ENCODE results near the gene SEC14L6. TPM values are rescaled to one million over a fixed set of nuclear protein-coding genes. Genes with fewer than 3 reads are reported as not detected.
"Not testable (repeated sequence)": the region's sequence is repeated elsewhere in the genome, so short reads cannot be mapped to it uniquely, and the experiment has no call there.

The SEC14L6 gene
- total RNA-seq, 1 donor from 2014 or later: not detected

- H3K4me3 Mint-ChIP-seq (ENCODE audit: unreplicated experiment): no peak overlapping the region
- no peaks in the 10 kb centered on the region for H3K9me3 Mint-ChIP-seq (ENCODE audit: unreplicated experiment)
- H3K4me1 Mint-ChIP-seq (ENCODE audit: low read depth, unreplicated experiment): peaks cover 3% of the 10 kb centered on the region
- no peaks in the 10 kb centered on the region for H3K36me3 Mint-ChIP-seq (ENCODE audit: unreplicated experiment)
- no peak overlapping the region for H3K27ac Mint-ChIP-seq (ENCODE audit: unreplicated experiment)
- H3K27me3 Mint-ChIP-seq (ENCODE audit: unreplicated experiment): peaks cover 5% of the 10 kb centered on the region
- TF ChIP-seq, protein P1, sequence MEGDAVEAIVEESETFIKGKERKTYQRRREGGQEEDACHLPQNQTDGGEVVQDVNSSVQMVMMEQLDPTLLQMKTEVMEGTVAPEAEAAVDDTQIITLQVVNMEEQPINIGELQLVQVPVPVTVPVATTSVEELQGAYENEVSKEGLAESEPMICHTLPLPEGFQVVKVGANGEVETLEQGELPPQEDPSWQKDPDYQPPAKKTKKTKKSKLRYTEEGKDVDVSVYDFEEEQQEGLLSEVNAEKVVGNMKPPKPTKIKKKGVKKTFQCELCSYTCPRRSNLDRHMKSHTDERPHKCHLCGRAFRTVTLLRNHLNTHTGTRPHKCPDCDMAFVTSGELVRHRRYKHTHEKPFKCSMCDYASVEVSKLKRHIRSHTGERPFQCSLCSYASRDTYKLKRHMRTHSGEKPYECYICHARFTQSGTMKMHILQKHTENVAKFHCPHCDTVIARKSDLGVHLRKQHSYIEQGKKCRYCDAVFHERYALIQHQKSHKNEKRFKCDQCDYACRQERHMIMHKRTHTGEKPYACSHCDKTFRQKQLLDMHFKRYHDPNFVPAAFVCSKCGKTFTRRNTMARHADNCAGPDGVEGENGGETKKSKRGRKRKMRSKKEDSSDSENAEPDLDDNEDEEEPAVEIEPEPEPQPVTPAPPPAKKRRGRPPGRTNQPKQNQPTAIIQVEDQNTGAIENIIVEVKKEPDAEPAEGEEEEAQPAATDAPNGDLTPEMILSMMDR (IDR thresholded peaks at IDR 0.05; ENCODE audit: partially characterized antibody, unreplicated experiment): no peak
- DNase-seq: no peak
Observed at GRCh38 chr22:30568137-30568805, 21.7 kb upstream of the SEC14L6 start.

DNA sequence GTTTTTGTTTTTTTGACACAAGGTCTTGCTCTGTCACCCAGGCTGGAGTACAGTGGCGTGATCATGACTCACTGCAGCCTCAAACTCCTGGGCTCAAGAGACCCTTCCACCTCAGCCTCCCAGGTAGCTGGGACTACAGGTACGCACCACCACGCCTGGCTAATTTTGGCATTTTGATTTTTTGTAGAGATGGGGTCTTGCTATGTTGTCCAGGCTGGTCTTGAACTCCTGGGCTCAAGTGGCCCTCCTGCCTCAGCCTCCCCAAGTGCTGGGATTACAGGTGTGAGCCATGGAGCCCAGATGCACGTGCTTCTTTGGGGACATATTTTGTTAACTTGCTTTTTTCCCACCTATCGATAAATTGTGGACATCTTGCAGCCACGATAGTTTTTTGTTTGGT is 20.7 kb upstream of the SEC14L6 start:
- H3K4me1 Mint-ChIP-seq (ENCODE audit: low read depth, unreplicated experiment); DNase-seq; H3K27ac Mint-ChIP-seq (ENCODE audit: unreplicated experiment); H3K4me3 Mint-ChIP-seq (ENCODE audit: unreplicated experiment); H3K9me3 Mint-ChIP-seq (ENCODE audit: unreplicated experiment); H3K27me3 Mint-ChIP-seq (ENCODE audit: unreplicated experiment); H3K36me3 Mint-ChIP-seq (ENCODE audit: unreplicated experiment): not testable (repeated sequence)

- peaks cover 2% of the 10 kb centered on the region for H3K4me1 Mint-ChIP-seq (ENCODE audit: low read depth, unreplicated experiment)
- DNase-seq: no peak
- peaks cover 2% of the 10 kb centered on the region for H3K27me3 Mint-ChIP-seq (ENCODE audit: unreplicated experiment)
- H3K36me3 Mint-ChIP-seq (ENCODE audit: unreplicated experiment): no peaks in the 10 kb centered on the region
- TF ChIP-seq, protein P1 (IDR thresholded peaks at IDR 0.05; ENCODE audit: partially characterized antibody, unreplicated experiment): no peak
- H3K4me3 Mint-ChIP-seq (ENCODE audit: unreplicated experiment): no peak overlapping the region
- H3K27ac Mint-ChIP-seq (ENCODE audit: unreplicated experiment): no peak overlapping the region
- no peaks in the 10 kb centered on the region for H3K9me3 Mint-ChIP-seq (ENCODE audit: unreplicated experiment)
Observed at GRCh38 chr22:30566125-30566524, 19.6 kb upstream of the SEC14L6 start.

- TF ChIP-seq, protein P1 (IDR thresholded peaks at IDR 0.05; ENCODE audit: partially characterized antibody, unreplicated experiment): no peak
- DNase-seq: no peak
- H3K4me3 Mint-ChIP-seq (ENCODE audit: unreplicated experiment): no peak overlapping the region
- H3K4me1 Mint-ChIP-seq (ENCODE audit: low read depth, unreplicated experiment): peaks cover 2% of the 10 kb centered on the region
- no peaks in the 10 kb centered on the region for H3K9me3 Mint-ChIP-seq (ENCODE audit: unreplicated experiment)
- H3K27ac Mint-ChIP-seq (ENCODE audit: unreplicated experiment): no peak overlapping the region
- H3K36me3 Mint-ChIP-seq (ENCODE audit: unreplicated experiment): no peaks in the 10 kb centered on the region
- peaks cover 2% of the 10 kb centered on the region for H3K27me3 Mint-ChIP-seq (ENCODE audit: unreplicated experiment)
Observed at GRCh38 chr22:30565341-30565740, 18.8 kb upstream of the SEC14L6 start.

DNA sequence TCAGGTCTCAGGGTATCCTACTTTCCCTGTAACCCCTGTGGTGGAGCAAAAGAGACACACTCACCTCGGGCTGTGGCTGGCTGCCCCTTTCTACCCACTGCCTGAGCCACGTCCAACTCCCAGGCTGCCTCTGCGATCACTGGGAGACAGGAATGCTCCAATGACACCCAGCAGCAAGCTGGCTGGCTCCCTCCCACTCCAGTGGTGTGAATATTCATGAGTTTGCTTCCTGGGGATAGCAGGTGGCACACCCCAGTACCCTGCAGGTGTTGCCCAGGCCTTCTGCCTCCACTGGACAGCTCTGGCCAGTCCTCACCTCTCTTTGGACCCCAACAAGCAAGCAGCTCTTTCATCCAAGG is 18.2 kb upstream of the SEC14L6 start:
- no peak overlapping the region for H3K27ac Mint-ChIP-seq (ENCODE audit: unreplicated experiment)
- no peak for DNase-seq

More for the DNA sequence above, 18.2 kb upstream of the SEC14L6 start:
- Mint-ChIP-seq H3K4me3 (ENCODE audit: unreplicated experiment) (no peak overlapping the region), H3K4me1 (ENCODE audit: low read depth, unreplicated experiment) (peaks cover 2% of the 10 kb centered on the region), H3K9me3 (ENCODE audit: unreplicated experiment) (no peaks in the 10 kb centered on the region), H3K27me3 (ENCODE audit: unreplicated experiment) (peaks cover 4% of the 10 kb centered on the region), H3K36me3 (ENCODE audit: unreplicated experiment) (no peaks in the 10 kb centered on the region)
- TF ChIP-seq, protein P1 (IDR thresholded peaks at IDR 0.05; ENCODE audit: partially characterized antibody, unreplicated experiment): no peak
